ENCODE measurements around the gene USP13.

The USP13 gene

GRCh38 chr3:179768080-179768479, 115.2 kb downstream of the USP13 start:
- TF ChIP-seq CTCF (IDR thresholded peaks at IDR 0.05), result peak; percentile 48

GRCh38 chr3:179769411-179770247, 116.8 kb downstream of the USP13 start:
- no peak for TF ChIP-seq CTCF (IDR thresholded peaks at IDR 0.05)

GRCh38 chr3:179771797-179772196, 119.0 kb downstream of the USP13 start:
- TF ChIP-seq CTCF (IDR thresholded peaks at IDR 0.05), result no peak

GRCh38 chr3:179772297-179772696, 119.5 kb downstream of the USP13 start:
- no peak for TF ChIP-seq CTCF (IDR thresholded peaks at IDR 0.05)

- TF ChIP-seq CTCF (IDR thresholded peaks at IDR 0.05), result no peak
Observed at GRCh38 chr3:179775416-179776122, 122.7 kb downstream of the USP13 start.

- TF ChIP-seq CTCF (IDR thresholded peaks at IDR 0.05), result no peak
Observed at GRCh38 chr3:179788996-179789395, 136.2 kb downstream of the USP13 start.

- no peak for TF ChIP-seq CTCF (IDR thresholded peaks at IDR 0.05)
Observed at GRCh38 chr3:179791793-179792192, 139.0 kb downstream of the USP13 start.

Data from LNCAP (cell line).